GM12801 (cell line): Measurements from ENCODE around the gene MIP.

Experiments used
- TF ChIP-seq, protein P1 (sequence below): IDR thresholded peaks from one replicate; pipeline ENCODE4 v1.5.1; 2011; ENCODE audit warnings: control low read depth; ENCODE audit not compliant: insufficient read length; ENCODE audit errors: extremely low read depth

Gene MIP

DNA sequence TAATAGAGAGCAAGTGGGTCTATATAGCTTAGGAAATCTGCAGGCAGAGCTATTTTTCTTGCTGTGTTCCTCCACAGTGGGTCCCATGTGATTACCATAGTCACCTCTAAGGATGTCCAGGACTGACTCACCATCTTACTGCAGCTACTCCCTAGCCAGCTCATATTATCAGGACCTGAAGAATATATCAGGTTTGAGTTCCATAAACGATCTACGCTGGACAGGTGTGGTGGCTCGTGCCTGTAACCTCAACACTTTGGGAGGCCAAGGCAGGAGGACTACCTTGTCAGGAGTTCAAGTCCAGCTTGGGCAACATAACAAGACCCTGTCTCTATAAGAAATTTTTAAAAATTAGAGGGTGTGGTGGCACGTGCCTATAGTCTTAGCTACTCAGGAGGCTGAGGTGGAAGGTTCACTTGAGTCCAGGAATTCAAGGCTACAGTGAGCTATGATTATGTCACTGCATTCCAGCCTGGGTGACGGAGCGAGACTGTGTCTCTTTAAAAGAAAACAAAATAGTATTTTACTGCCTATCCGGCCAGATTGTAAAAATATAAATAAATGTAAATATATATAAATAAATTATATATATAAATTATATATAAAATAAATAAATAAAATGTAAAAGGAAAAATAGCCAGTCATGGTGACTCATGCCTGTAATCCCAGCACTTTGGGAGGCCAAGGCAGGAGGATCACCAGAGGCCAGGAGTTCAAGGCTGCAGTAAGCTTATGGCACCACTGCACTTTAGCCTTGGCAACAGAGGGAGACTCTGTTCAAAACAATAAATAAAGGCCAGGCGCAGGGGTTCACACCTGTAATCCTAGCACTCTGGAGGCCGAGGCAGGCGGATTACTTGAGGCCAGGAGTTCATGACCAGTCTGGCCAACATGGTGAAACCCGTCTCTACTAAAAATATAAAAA, 7.0 kb upstream of the MIP start:
- TF ChIP-seq, protein P1, sequence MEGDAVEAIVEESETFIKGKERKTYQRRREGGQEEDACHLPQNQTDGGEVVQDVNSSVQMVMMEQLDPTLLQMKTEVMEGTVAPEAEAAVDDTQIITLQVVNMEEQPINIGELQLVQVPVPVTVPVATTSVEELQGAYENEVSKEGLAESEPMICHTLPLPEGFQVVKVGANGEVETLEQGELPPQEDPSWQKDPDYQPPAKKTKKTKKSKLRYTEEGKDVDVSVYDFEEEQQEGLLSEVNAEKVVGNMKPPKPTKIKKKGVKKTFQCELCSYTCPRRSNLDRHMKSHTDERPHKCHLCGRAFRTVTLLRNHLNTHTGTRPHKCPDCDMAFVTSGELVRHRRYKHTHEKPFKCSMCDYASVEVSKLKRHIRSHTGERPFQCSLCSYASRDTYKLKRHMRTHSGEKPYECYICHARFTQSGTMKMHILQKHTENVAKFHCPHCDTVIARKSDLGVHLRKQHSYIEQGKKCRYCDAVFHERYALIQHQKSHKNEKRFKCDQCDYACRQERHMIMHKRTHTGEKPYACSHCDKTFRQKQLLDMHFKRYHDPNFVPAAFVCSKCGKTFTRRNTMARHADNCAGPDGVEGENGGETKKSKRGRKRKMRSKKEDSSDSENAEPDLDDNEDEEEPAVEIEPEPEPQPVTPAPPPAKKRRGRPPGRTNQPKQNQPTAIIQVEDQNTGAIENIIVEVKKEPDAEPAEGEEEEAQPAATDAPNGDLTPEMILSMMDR: no peak

DNA sequence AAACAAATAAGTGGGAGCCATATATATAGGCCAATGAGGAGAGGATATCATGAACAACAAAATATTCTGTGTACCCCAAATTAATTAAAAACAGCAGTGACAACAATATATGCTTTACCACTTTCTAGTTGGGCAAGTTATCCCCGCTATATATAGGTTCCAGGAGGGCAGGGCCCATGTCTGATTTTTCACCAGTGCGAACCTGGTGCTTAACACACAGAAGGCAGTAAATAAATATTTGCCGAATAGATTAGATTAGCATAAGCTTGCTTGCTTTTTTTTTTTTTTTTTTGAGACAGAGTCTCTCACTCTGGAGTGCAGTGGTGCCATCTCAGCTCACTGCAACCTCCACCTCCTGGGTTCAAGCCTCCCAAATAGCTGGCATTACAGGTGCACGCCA, 3.4 kb upstream of the MIP start:
- TF ChIP-seq, protein P1: no peak

DNA sequence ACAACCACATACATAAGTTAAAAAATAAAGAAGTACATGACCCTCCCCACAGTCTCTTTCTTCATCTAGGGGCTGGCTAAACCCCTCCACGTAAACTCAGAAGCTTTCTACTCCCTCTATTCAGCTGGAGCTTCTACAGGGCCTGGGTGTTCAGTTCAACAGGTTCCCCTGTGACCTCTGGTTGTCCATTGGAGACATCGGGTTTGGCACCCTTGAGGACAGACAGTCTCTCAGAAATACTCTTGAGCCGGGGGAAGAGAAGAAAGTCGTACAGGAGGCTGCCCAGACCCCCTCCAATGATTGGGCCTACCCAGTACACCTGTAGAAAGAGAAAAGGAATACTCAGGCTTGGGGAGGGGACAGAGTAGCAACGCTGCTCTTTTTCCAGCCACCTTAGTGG, 3.3 kb downstream of the MIP start:
- TF ChIP-seq, protein P1: no peak

DNA sequence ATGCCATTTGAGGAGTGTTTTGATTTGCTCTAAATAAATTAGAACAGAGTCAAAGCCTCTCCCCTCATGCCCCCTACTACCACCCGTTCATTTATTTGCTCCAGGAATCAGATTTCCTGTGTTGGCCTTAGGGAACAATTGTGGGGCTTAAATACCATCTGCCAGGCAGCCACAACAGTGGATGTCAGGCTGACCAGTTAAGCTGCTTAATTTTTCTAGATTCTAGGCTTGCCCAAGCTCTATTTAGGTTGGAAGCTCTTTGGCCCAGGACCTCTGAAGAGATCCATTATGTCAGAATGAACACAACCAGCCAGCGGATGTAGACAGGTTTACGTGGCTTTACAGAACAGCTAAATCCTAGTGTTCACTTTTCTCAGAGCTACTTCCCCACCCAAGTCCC, 4.2 kb downstream of the MIP start:
- TF ChIP-seq, protein P1: no peak

DNA sequence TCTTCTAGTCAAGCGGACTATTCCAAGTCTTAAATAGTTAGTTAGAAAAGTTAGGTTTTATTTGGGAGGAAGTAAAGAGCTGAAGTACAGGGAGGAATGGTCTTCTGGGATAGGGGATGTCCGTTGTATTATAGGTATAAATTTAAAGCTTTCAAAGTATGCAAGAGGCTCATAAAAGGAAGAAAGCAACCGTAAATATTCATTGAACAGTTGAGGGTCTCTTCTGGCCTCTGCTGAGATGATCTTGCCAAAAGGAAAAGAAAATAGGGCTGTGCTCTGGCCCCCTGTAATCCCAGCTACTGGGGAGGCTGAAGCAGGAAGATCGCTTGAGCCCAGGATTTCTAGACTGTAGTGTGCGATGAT, 4.9 kb downstream of the MIP start:
- TF ChIP-seq, protein P1: no peak

DNA sequence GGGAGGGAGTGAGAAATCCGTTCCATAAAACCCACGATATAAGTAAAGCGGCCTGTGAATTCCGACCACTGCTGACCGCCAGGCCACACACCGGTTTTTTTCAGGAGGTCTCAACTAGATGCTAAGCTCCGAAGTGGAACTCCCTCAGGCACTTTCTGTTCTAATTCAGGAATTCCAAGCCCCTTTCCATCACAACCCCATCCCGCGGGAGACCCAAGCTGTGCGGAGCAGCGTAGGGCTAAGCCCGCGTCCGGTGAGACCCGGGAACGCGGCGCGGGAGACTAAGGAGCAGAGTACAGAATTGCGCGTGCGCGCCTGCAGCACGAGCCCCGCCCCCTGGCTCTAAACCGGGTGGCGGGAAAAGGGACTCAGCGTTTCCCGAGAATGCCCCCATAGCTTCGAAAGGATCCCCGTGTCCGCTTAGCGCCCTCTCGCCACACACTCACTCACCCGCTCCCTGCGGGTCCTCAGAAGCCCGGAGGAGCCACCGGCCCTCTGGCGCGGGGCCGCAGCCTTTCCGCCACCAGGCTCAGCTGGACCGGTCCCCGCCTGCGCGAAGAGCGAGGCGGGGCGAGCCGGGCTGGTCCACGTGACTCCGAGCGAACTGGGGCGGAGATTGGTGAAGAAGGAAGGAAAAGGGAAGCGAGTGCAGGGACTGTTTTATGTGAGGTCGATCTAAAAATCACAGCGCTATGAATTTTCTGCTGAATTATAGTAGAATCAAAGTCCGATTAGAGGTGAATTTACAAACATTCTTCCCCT, 5.4 kb downstream of the MIP start, which contains the start of gene TIMELESS:
Gene TIMELESS, minus strand, starts transcription at position 567 of the 762 bp plus-strand sequence. CDS start 15,256 bp downstream, outside the sequence.
- TF ChIP-seq, protein P1: no peak

DNA sequence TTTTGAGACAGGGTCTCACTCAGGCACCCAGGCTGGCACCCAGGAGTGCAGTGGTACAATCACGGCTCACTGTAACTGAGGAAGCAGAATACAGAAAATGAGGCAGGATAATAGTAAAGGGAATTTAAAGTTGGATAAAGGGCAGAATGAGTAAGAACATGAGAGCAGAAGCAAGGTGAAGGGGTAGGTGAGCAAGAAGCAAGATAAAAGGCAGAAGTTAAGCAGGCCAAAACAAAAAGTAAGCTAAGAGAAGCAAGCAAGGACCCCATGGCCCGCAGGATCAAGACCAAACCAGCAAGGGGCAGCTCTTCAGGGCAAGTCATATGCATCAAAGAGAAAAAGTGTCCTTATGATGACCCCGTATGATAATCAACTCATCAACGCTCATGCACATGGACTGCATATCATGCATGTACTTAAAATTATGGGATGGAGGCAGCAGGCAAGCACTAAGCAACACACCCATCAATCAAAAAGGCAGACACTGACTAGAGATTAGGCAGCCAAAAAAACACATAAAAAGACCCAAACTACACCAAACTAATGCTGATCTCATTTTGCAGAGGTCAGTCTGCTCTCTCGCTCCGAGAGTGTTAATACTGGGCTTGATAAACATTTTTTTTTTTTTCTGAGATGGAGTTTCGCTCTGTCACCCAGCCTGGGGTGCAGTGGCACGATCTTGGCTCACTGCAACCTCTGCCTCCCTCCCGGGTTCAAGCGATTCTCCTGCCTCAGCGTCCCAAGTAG, 16.9 kb downstream of the MIP start:
- TF ChIP-seq, protein P1: no peak
